ENCODE data around the gene PCYOX1L. TPM values are rescaled to one million over a fixed set of nuclear protein-coding genes. Genes with fewer than 3 reads are reported as not detected.

Gene PCYOX1L
- total and polyA plus RNA-seq, 4 experiments from 2014 or later, result 9.9 to 43.9 (median 28.0) TPM

DNA sequence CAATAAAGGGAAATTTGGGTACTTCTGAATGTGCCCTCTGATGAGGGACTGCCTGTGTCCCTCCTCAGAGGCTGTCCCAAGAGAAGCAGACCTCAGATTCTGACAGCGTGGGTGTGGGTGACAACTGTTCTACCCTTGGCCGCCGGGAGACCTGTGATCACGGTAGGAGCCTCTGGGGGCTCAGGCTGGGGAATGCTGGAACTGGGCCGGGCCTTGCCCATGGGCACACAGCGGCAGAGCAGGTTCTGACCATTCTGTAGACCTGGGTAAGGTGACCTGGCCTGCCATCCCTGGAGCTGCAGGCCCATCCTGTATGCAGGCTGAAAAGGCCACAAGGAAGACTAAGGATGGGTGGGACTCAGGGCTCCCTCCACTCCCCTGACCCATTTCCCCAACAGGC is 42.1 kb upstream of the PCYOX1L start:
- intact Hi-C loops (cut with micrococcal nuclease), result no loop called here
- Mint-ChIP-seq H3K4me1 (peaks cover 0 to 3% (median 1%) of the 10 kb centered on the region in 4 donors), H3K4me3 (no peak overlapping the region), H3K27ac (no peak overlapping the region), H3K27me3 (no peaks in the 10 kb centered on the region), H3K36me3 (no peaks in the 10 kb centered on the region), H3K9me3 (no peaks in the 10 kb centered on the region)
- no peaks in the 10 kb centered on the region for H3K27me3 ChIP-seq (ENCODE audit: insufficient read depth, low read length)
- no peaks in the 10 kb centered on the region for H3K4me1 ChIP-seq (ENCODE audit: insufficient read depth, low read length)
- POLR2A ChIA-PET (ENCODE audit: partially characterized antibody), result interaction anchor here (2.6 kb wide), 1 partner anchor 52 kb away, joined by 7 read pairs; no protein-coding TSS in a partner anchor
- CTCF ChIA-PET (ENCODE audit: partially characterized antibody), result interaction anchor here (0.8 to 24.9 kb wide), 7 partner anchors 21 to 250 kb away, joined by 3 to 564 read pairs (median 3); no protein-coding TSS in a partner anchor
- no peak overlapping the region for H3K4me3 ChIP-seq (ENCODE audit: low read length in 2 of 2)
- no peak for DNase-seq
- no peaks in the 10 kb centered on the region for H3K9me3 ChIP-seq (ENCODE audit: control insufficient read depth in 1 of 2, low read length in 2 of 2)
- H3K36me3 ChIP-seq (ENCODE audit: insufficient read depth, low read length), result no peaks in the 10 kb centered on the region
- H3K27ac ChIP-seq (ENCODE audit: low read depth, low read length), result no peak overlapping the region

- H3K36me3 Mint-ChIP-seq, result no peaks in the 10 kb centered on the region
- H3K9me3 Mint-ChIP-seq, result no peaks in the 10 kb centered on the region
- ChIA-PET POLR2A (ENCODE audit: partially characterized antibody) (interaction anchor here (0.8 to 2.6 kb wide), 5 partner anchors 28 to 56 kb away, joined by 3 to 7 read pairs (median 3); partner anchors contain the start of genes GRPEL2 and PCYOX1L), CTCF (ENCODE audit: partially characterized antibody) (interaction anchor here (0.6 to 24.9 kb wide), 27 partner anchors 9 to 249 kb away, joined by 3 to 564 read pairs (median 6); partner anchors contain the start of genes GRPEL2, IL17B and PCYOX1L)
- Histone ChIP-seq H3K4me3 (ENCODE audit: low read length in 2 of 2) (no peak overlapping the region), H3K4me1 (ENCODE audit: insufficient read depth, low read length) (no peaks in the 10 kb centered on the region), H3K27ac (ENCODE audit: low read depth, low read length) (no peak overlapping the region), H3K9me3 (ENCODE audit: control insufficient read depth in 1 of 2, low read length in 2 of 2) (no peaks in the 10 kb centered on the region), H3K27me3 (ENCODE audit: insufficient read depth, low read length) (no peaks in the 10 kb centered on the region), H3K36me3 (ENCODE audit: insufficient read depth, low read length) (no peaks in the 10 kb centered on the region)
- intact Hi-C loops (cut with micrococcal nuclease), result loop anchor here (1.0 kb wide), 5 partner anchors 28 to 247 kb away; partner anchors contain the start of gene GRPEL2
- DNase-seq, result peak in 4 of 5 donors; percentile 52 to 66 (median 56)
- H3K4me1 Mint-ChIP-seq, result peaks cover 0 to 3% (median 1%) of the 10 kb centered on the region in 4 donors
- H3K4me3 Mint-ChIP-seq, result no peak overlapping the region
- no peak overlapping the region for H3K27ac Mint-ChIP-seq
- H3K27me3 Mint-ChIP-seq, result no peaks in the 10 kb centered on the region
These were observed 40.4 kb upstream of the PCYOX1L start for GRCh38 chr5:149317281-149318048.

DNA sequence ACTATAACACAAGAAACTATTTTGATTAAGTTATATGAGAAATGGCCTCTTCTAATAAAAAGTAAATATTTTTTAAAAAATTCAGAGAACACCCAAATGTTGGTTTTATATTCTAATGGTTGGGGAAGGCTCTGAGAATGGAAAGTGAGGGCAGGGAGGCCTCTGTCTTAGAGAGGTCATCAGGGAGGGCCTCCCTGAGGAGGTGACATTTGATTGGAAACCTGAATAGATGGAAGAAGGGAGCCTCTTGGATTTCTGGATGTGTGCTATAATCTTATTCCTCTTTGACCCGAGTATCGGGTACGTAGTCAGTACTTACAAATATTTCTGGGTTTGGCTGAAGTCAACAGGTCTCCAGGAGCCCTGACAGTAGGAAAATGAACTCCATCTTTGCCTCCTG is 38.7 kb upstream of the PCYOX1L start:
- H3K4me1 Mint-ChIP-seq, result peaks cover 0 to 3% (median 1%) of the 10 kb centered on the region in 4 donors
- Histone ChIP-seq H3K4me1 (ENCODE audit: insufficient read depth, low read length) (no peaks in the 10 kb centered on the region), H3K27ac (ENCODE audit: low read depth, low read length) (no peak overlapping the region), H3K27me3 (ENCODE audit: insufficient read depth, low read length) (no peaks in the 10 kb centered on the region), H3K9me3 (ENCODE audit: control insufficient read depth in 1 of 2, low read length in 2 of 2) (no peaks in the 10 kb centered on the region), H3K4me3 (ENCODE audit: low read length in 2 of 2) (no peak overlapping the region), H3K36me3 (ENCODE audit: insufficient read depth, low read length) (no peaks in the 10 kb centered on the region)
- H3K27me3 Mint-ChIP-seq, result no peaks in the 10 kb centered on the region
- intact Hi-C loops (cut with micrococcal nuclease), result no loop called here
- H3K4me3 Mint-ChIP-seq, result no peak overlapping the region
- peaks cover 0 to 1% (median 0%) of the 10 kb centered on the region in 8 donors for H3K9me3 Mint-ChIP-seq
- no peak for DNase-seq
- H3K36me3 Mint-ChIP-seq, result no peaks in the 10 kb centered on the region
- CTCF ChIA-PET (ENCODE audit: partially characterized antibody), result interaction anchor here (0.8 to 24.9 kb wide), 9 partner anchors 25 to 127 kb away, joined by 3 to 564 read pairs (median 4); partner anchors contain the start of gene PCYOX1L
- POLR2A ChIA-PET (ENCODE audit: partially characterized antibody), result interaction anchor here (1.3 kb wide), 1 partner anchor 42 kb away, joined by 5 read pairs; no protein-coding TSS in a partner anchor
- H3K27ac Mint-ChIP-seq, result no peak overlapping the region

- Histone ChIP-seq H3K9me3 (ENCODE audit: control insufficient read depth in 1 of 2, low read length in 2 of 2) (no peaks in the 10 kb centered on the region), H3K27me3 (ENCODE audit: insufficient read depth, low read length) (no peaks in the 10 kb centered on the region), H3K36me3 (ENCODE audit: insufficient read depth, low read length) (no peaks in the 10 kb centered on the region), H3K4me3 (ENCODE audit: low read length in 2 of 2) (no peak overlapping the region), H3K27ac (ENCODE audit: low read depth, low read length) (no peak overlapping the region), H3K4me1 (ENCODE audit: insufficient read depth, low read length) (no peaks in the 10 kb centered on the region)
- Mint-ChIP-seq H3K4me1 (peaks cover 0 to 3% (median 1%) of the 10 kb centered on the region in 4 donors), H3K27ac (peak overlapping the region in 1 of 7 donors; percentile 74), H3K4me3 (no peak overlapping the region), H3K36me3 (no peaks in the 10 kb centered on the region), H3K27me3 (no peaks in the 10 kb centered on the region), H3K9me3 (peaks cover 0 to 5% (median 0%) of the 10 kb centered on the region in 8 donors)
- no peak for DNase-seq
- intact Hi-C loops (cut with micrococcal nuclease), result no loop called here
- CTCF ChIA-PET (ENCODE audit: partially characterized antibody), result interaction anchor here (0.8 to 24.9 kb wide), 12 partner anchors 9 to 122 kb away, joined by 3 to 564 read pairs (median 4); partner anchors contain the start of genes IL17B and PCYOX1L
- POLR2A ChIA-PET (ENCODE audit: partially characterized antibody), result interaction anchor here (1.6 kb wide), 1 partner anchor 48 kb away, joined by 7 read pairs; no protein-coding TSS in a partner anchor
These were observed 37.0 kb upstream of the PCYOX1L start for GRCh38 chr5:149320791-149321330.

- Histone ChIP-seq H3K4me3 (ENCODE audit: low read length in 2 of 2) (no peak overlapping the region), H3K9me3 (ENCODE audit: control insufficient read depth in 1 of 2, low read length in 2 of 2) (no peaks in the 10 kb centered on the region), H3K27ac (ENCODE audit: low read depth, low read length) (no peak overlapping the region), H3K36me3 (ENCODE audit: insufficient read depth, low read length) (no peaks in the 10 kb centered on the region), H3K27me3 (ENCODE audit: insufficient read depth, low read length) (no peaks in the 10 kb centered on the region), H3K4me1 (ENCODE audit: insufficient read depth, low read length) (no peaks in the 10 kb centered on the region)
- H3K4me1 Mint-ChIP-seq, result no peaks in the 10 kb centered on the region
- no peaks in the 10 kb centered on the region for H3K36me3 Mint-ChIP-seq
- POLR2A ChIA-PET (ENCODE audit: partially characterized antibody), result interaction anchor here (1.2 kb wide), 1 partner anchor 22 kb away, joined by 3 read pairs; the partner anchor contains the start of gene GRPEL2
- intact Hi-C loops (cut with micrococcal nuclease), result no loop called here
- no peak overlapping the region for H3K4me3 Mint-ChIP-seq
- H3K27me3 Mint-ChIP-seq, result no peaks in the 10 kb centered on the region
- peaks cover 0 to 6% (median 0%) of the 10 kb centered on the region in 8 donors for H3K9me3 Mint-ChIP-seq
- H3K27ac Mint-ChIP-seq, result no peak overlapping the region
- CTCF ChIA-PET (ENCODE audit: partially characterized antibody), result interaction anchor here (0.6 to 24.9 kb wide), 5 partner anchors 14 to 110 kb away, joined by 3 to 564 read pairs (median 5); no protein-coding TSS in a partner anchor
- DNase-seq, result no peak
These were observed 35.3 kb upstream of the PCYOX1L start for GRCh38 chr5:149322518-149322917.

DNA sequence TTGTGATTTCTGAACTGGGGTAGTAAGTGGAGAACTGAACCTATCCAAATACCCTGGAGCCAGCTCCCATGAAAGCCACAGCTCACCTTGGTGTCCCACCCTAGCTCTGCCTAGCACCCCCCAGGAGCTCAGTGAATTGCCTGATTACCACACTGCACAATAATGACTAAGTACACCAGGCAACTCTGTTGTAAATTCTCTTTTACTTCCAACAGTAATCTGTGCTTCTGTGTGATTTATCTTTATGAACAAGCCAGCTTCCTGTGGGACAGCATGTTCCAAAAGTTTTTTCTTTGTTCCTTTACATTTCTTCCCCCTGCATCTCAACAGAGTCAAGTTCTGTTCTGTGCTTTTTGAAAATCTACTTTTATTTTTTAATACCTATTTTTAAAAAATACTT is 34.6 kb upstream of the PCYOX1L start:
- ChIA-PET CTCF (ENCODE audit: partially characterized antibody) (interaction anchor here (0.8 to 24.9 kb wide), 8 partner anchors 9 to 111 kb away, joined by 3 to 564 read pairs (median 4); partner anchors contain the start of gene GRPEL2), POLR2A (ENCODE audit: partially characterized antibody) (interaction anchor here (0.7 to 1.2 kb wide), 2 partner anchors 22 to 27 kb away, joined by 3 read pairs; partner anchors contain the start of gene GRPEL2)
- Histone ChIP-seq H3K27ac (ENCODE audit: low read depth, low read length) (no peak overlapping the region), H3K9me3 (ENCODE audit: control insufficient read depth in 1 of 2, low read length in 2 of 2) (no peaks in the 10 kb centered on the region), H3K4me3 (ENCODE audit: low read length in 2 of 2) (no peak overlapping the region), H3K4me1 (ENCODE audit: insufficient read depth, low read length) (no peaks in the 10 kb centered on the region), H3K36me3 (ENCODE audit: insufficient read depth, low read length) (no peaks in the 10 kb centered on the region), H3K27me3 (ENCODE audit: insufficient read depth, low read length) (no peaks in the 10 kb centered on the region)
- intact Hi-C loops (cut with micrococcal nuclease), result no loop called here
- Mint-ChIP-seq H3K36me3 (no peaks in the 10 kb centered on the region), H3K4me1 (no peaks in the 10 kb centered on the region), H3K27me3 (no peaks in the 10 kb centered on the region), H3K27ac (no peak overlapping the region), H3K4me3 (no peak overlapping the region), H3K9me3 (peaks cover 0 to 6% (median 0%) of the 10 kb centered on the region in 8 donors)
- no peak for DNase-seq
